H9 (cell line): ENCODE results near the gene DUOXA2. TPM values are rescaled to one million over a fixed set of nuclear protein-coding genes. Genes with fewer than 3 reads are reported as not detected.

Experiments
- DNase-seq: peaks from one replicate; pipeline ENCODE4 v3.0.0-alpha.2; 2017
- H2AFZ ChIP-seq: one replicate; pipeline ENCODE4 v1.6.1; 2013; ENCODE audit warnings: mild to moderate bottlenecking, low read length, control low read depth, moderate library complexity
- H2AK5ac ChIP-seq: 2 replicates; pipeline ENCODE4 v1.6.1; 2013; ENCODE audit warnings: low read length, control low read depth, mixed read lengths; ENCODE audit not compliant: insufficient read length
- H2BK120ac ChIP-seq: one replicate; pipeline ENCODE4 v1.6.1; 2013; ENCODE audit warnings: low read depth, mild to moderate bottlenecking, low read length, control low read depth, inconsistent platforms; ENCODE audit not compliant: poor library complexity, severe bottlenecking
- H2BK12ac ChIP-seq: 2 replicates; pipeline ENCODE4 v1.6.1; 2013; ENCODE audit warnings: low read length, control low read depth, mixed read lengths, low read depth; ENCODE audit not compliant: insufficient read length
- H2BK15ac ChIP-seq: 2 replicates; pipeline ENCODE4 v1.6.1; 2013; ENCODE audit warnings: low read depth, low read length, control low read depth
- H2BK20ac ChIP-seq: one replicate; pipeline ENCODE4 v1.6.1; 2013; ENCODE audit warnings: low read depth, mild to moderate bottlenecking, low read length, control low read depth, inconsistent platforms; ENCODE audit not compliant: poor library complexity, severe bottlenecking
- H2BK5ac ChIP-seq: 2 replicates; pipeline ENCODE4 v1.6.1; 2013; ENCODE audit warnings: low read length, control low read depth, mixed read lengths; ENCODE audit not compliant: insufficient read length
- H3K14ac ChIP-seq: 2 replicates; pipeline ENCODE4 v1.6.1; 2013; ENCODE audit warnings: low read length, control low read depth; ENCODE audit not compliant: insufficient read depth
- H3K18ac ChIP-seq: 2 replicates; pipeline ENCODE4 v1.6.1; 2013; ENCODE audit warnings: low read depth, mild to moderate bottlenecking, mixed read lengths, low read length, control low read depth; ENCODE audit not compliant: insufficient read length
- H3K23ac ChIP-seq: 2 replicates; pipeline ENCODE4 v1.6.1; 2013; ENCODE audit warnings: low read length, control low read depth, mixed read lengths, low read depth; ENCODE audit not compliant: insufficient read length
- H3K23me2 ChIP-seq: 2 replicates; pipeline ENCODE4 v1.6.1; 2013; ENCODE audit warnings: low read depth, mild to moderate bottlenecking, mixed read lengths, low read length, control low read depth; ENCODE audit not compliant: insufficient read length, poor library complexity, severe bottlenecking
- H3K27ac ChIP-seq: 2 replicates; pipeline ENCODE4 v1.5.1; 2013; ENCODE audit warnings: low read length, control low read depth, mixed read lengths, low read depth; ENCODE audit not compliant: insufficient read length
- H3K27me3 ChIP-seq: 2 replicates; pipeline ENCODE4 v1.6.1; 2013; ENCODE audit warnings: low read length, control low read depth, inconsistent platforms; ENCODE audit not compliant: insufficient read depth
- H3K4ac ChIP-seq: 2 replicates; pipeline ENCODE4 v1.6.1; 2013; ENCODE audit warnings: low read depth, mild to moderate bottlenecking, control low read depth, inconsistent platforms, low read length, moderate library complexity
- H3K4me1 ChIP-seq: 2 replicates; pipeline ENCODE4 v1.6.1; 2013; ENCODE audit warnings: low read length, control low read depth, inconsistent platforms; ENCODE audit not compliant: insufficient read depth
- H3K4me2 ChIP-seq: 2 replicates; pipeline ENCODE4 v1.6.1; 2013; ENCODE audit warnings: low read length, control low read depth, mixed read lengths; ENCODE audit not compliant: insufficient read length, insufficient read depth
- H3K56ac ChIP-seq: 2 replicates; pipeline ENCODE4 v1.6.1; 2013; ENCODE audit warnings: low read depth, mild to moderate bottlenecking, mixed read lengths, low read length, control low read depth; ENCODE audit not compliant: insufficient read length
- H3K79me1 ChIP-seq: 2 replicates; pipeline ENCODE4 v1.6.1; 2013; ENCODE audit warnings: low read depth, mild to moderate bottlenecking, moderate library complexity, low read length, control low read depth, inconsistent platforms; ENCODE audit not compliant: insufficient read depth, poor library complexity, severe bottlenecking
- H3K79me2 ChIP-seq: 2 replicates; pipeline ENCODE4 v1.6.1; 2013; ENCODE audit warnings: low read length, control low read depth, inconsistent platforms; ENCODE audit not compliant: insufficient read depth
- H3K9ac ChIP-seq: 2 replicates; pipeline ENCODE4 v1.6.1; 2013; ENCODE audit warnings: low read length, control low read depth, mixed read lengths; ENCODE audit not compliant: insufficient read length; ENCODE audit errors: extremely low read depth
- H3K9me3 ChIP-seq: one replicate; pipeline ENCODE4 v1.6.1; 2013; ENCODE audit warnings: low read depth, low read length, inconsistent platforms; ENCODE audit not compliant: control insufficient read depth
- H3T11ph ChIP-seq: one replicate; pipeline ENCODE4 v1.6.1; 2013; ENCODE audit warnings: mild to moderate bottlenecking, low read length, control low read depth, inconsistent platforms
- H4K20me1 ChIP-seq: one replicate; pipeline ENCODE4 v1.6.1; 2013; ENCODE audit not compliant: control insufficient read depth, insufficient read length, insufficient read depth
- H4K5ac ChIP-seq: 2 replicates; pipeline ENCODE4 v1.6.1; 2013; ENCODE audit warnings: low read depth, mild to moderate bottlenecking, mixed read lengths, low read length, control low read depth; ENCODE audit not compliant: insufficient read length
- H4K8ac ChIP-seq: replicated peaks from 2 replicates; pipeline ENCODE4 v1.6.1; 2013; ENCODE audit warnings: low read length, control low read depth, mixed read lengths, low read depth; ENCODE audit not compliant: insufficient read length
- H4K91ac ChIP-seq: 2 replicates; pipeline ENCODE4 v1.6.1; 2013; ENCODE audit warnings: low read depth, mild to moderate bottlenecking, moderate library complexity, mixed read lengths, low read length, control low read depth; ENCODE audit not compliant: insufficient read length
- H3K27ac Mint-ChIP-seq, 3 experiments: 2 replicates in 2 of 3; 3 replicates in 1 of 3; pipeline ENCODE4 v1.8.0; 2020 to 2021; ENCODE audit warnings: mixed read lengths in 3 of 3, mild to moderate bottlenecking in 1 of 3, moderate library complexity in 1 of 3
- H3K27me3 Mint-ChIP-seq: 2 replicates; pipeline ENCODE4 v1.8.0; 2021; ENCODE audit warnings: low read depth, mild to moderate bottlenecking, moderate library complexity, mixed read lengths
- H3K36me3 Mint-ChIP-seq, 3 experiments: 2 replicates in 2 of 3; 3 replicates in 1 of 3; pipeline ENCODE4 v1.8.0; 2020 to 2021; ENCODE audit warnings: low read depth in 3 of 3, mixed read lengths in 3 of 3; ENCODE audit not compliant: insufficient read depth in 1 of 3
- H3K4me1 Mint-ChIP-seq, 2 experiments: 2 replicates each; pipeline ENCODE4 v1.8.0; 2020; ENCODE audit warnings: mixed read lengths in 2 of 2
- H3K4me3 Mint-ChIP-seq, 2 experiments: 2 replicates in 1 of 2; 3 replicates in 1 of 2; pipeline ENCODE4 v1.8.0; 2020 to 2021; ENCODE audit warnings: mild to moderate bottlenecking in 2 of 2, mixed read lengths in 2 of 2, moderate library complexity in 1 of 2
- H3K9me3 Mint-ChIP-seq, 2 experiments: 2 replicates in 1 of 2; 3 replicates in 1 of 2; pipeline ENCODE4 v1.8.0; 2020; ENCODE audit warnings: mild to moderate bottlenecking in 2 of 2, mixed read lengths in 2 of 2, moderate library complexity in 1 of 2
- WGBS: extraction: QIAGEN DNeasy Blood & Tissue Kit; methylation state at CpG from one replicate; pipeline ENCODE4 v1.1.7; 2013; ENCODE audit warnings: missing lambda C conversion rate, low lambda C conversion rate, mixed read lengths; ENCODE audit not compliant: insufficient read length; ENCODE audit errors: extremely low coverage; 5-methylcytosine and 5-hydroxymethylcytosine counted together
- total RNA-seq: library from RNA; stranded (reverse); gene quantifications from 2 replicates; pipeline ENCODE4 v1.2.1, GENCODE V29; 2021
- TF ChIP-seq, protein P1 (sequence below): fragments of 200-600 bp; sonication (generic); conservative IDR thresholded peaks from 3 replicates; pipeline ENCODE4 v1.8.0; 2021; ENCODE audit warnings: antibody characterized with exemption, mild to moderate bottlenecking

DUOXA2 gene
- total RNA-seq, 1 experiment from 2014 or later = not detected

GRCh38 chr15:45116006-45116481, 1.9 kb downstream of the DUOXA2 start:
- H3K56ac ChIP-seq = no peak overlapping the region
- no peak overlapping the region for H3K23ac ChIP-seq
- peaks cover 84% of the 10 kb centered on the region for H3K27me3 Mint-ChIP-seq

More at GRCh38 chr15:45116006-45116481, 1.9 kb downstream of the DUOXA2 start:
- Histone ChIP-seq H3K79me1 (no peaks in the 10 kb centered on the region), H3K9ac (no peak overlapping the region), H4K5ac (no peak overlapping the region), H3K79me2 (no peaks in the 10 kb centered on the region), H4K91ac (no peak overlapping the region), H3K27ac (no peak overlapping the region), H3K23me2 (peaks cover 2% of the 10 kb centered on the region), H2AFZ (no peak overlapping the region), H3K27me3 (peaks cover 63% of the 10 kb centered on the region), H4K8ac (no peak overlapping the region), H2BK5ac (no peak overlapping the region), H2BK12ac (no peak overlapping the region), H3K4me2 (peak overlapping the region; percentile 46), H2BK15ac (no peak overlapping the region), H3K14ac (no peak overlapping the region), H3K9me3 (no peaks in the 10 kb centered on the region), H3K4me1 (no peaks in the 10 kb centered on the region; the same call in 1 of the 2 replicates), H3T11ph (no peak overlapping the region), H3K18ac (no peak overlapping the region), H2AK5ac (no peak overlapping the region), H4K20me1 (peaks cover 6% of the 10 kb centered on the region), H3K4ac (no peak overlapping the region), H2BK120ac (no peak overlapping the region), H2BK20ac (no peak overlapping the region)
- H3K4me3 Mint-ChIP-seq = peak overlapping the region in 1 of 2 experiments; percentile 54; a peak in 1 of 5 replicates
- H3K4me1 Mint-ChIP-seq = peaks cover 20 to 38% of the 10 kb centered on the region in 2 experiments
- no peak overlapping the region for H3K27ac Mint-ChIP-seq
- TF ChIP-seq, protein P1, sequence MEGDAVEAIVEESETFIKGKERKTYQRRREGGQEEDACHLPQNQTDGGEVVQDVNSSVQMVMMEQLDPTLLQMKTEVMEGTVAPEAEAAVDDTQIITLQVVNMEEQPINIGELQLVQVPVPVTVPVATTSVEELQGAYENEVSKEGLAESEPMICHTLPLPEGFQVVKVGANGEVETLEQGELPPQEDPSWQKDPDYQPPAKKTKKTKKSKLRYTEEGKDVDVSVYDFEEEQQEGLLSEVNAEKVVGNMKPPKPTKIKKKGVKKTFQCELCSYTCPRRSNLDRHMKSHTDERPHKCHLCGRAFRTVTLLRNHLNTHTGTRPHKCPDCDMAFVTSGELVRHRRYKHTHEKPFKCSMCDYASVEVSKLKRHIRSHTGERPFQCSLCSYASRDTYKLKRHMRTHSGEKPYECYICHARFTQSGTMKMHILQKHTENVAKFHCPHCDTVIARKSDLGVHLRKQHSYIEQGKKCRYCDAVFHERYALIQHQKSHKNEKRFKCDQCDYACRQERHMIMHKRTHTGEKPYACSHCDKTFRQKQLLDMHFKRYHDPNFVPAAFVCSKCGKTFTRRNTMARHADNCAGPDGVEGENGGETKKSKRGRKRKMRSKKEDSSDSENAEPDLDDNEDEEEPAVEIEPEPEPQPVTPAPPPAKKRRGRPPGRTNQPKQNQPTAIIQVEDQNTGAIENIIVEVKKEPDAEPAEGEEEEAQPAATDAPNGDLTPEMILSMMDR = no peak
- peaks cover 6 to 13% of the 10 kb centered on the region in 2 experiments for H3K9me3 Mint-ChIP-seq
- H3K36me3 Mint-ChIP-seq = no peaks in the 10 kb centered on the region; a peak in 2 of 7 replicates
- DNase-seq = no peak
- WGBS = no CpG with 5 or more reads among the region's 19 CpGs
